Measurements from ENCODE around the gene VWDE.

DNA sequence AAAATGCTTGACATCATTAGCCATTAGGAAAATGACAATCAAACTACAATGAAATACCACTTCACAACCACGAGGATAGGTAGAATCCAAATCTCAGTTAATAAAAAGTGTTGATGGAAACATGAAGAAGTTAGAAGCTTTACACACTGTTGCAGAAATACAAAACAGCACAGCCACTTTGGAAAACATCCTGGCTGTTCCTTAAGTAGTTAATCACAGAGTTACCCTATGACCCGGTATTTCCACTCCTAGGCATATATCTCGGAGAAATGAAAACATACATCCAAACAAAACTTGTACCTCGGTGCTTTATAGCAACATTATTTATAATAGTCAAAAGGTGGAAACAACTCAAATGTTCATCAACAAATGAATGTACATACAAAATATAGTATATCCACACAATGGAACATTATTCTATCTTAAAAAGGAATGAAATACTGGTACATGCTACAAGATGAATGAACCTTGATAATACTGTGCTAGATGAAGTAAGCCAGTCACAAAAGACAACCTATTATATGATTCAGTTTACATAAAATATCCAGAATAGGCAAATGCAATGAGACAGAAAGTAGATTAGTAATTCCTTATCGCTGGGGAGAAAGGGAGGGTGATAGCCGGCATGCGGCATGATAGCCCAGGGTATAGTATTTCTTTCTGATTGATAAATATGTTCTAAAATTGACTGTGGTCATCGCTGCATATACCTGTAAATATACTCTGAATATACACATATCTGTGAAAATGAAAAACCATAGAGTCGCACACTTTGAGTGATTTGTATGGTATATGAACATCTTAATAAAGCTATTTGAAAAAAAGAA, 1.9 kb downstream of the VWDE start:
- TF ChIP-seq CTCF (IDR thresholded peaks at IDR 0.05) (no peak), ZFX (IDR thresholded peaks at IDR 0.05; ENCODE audit: borderline replicate concordance) (no peak)

Data from 22Rv1 (cell line).